GM18909 (cell line): ENCODE data around the gene LTBP2.

Experiments
- ATAC-seq: cut with Tn5 transposase; IDR thresholded peaks from one replicate; pipeline ENCODE4 v1.9.1; 2021; ENCODE audit warnings: mild to moderate bottlenecking; ENCODE audit not compliant: unreplicated experiment, poor library complexity

The LTBP2 gene

DNA sequence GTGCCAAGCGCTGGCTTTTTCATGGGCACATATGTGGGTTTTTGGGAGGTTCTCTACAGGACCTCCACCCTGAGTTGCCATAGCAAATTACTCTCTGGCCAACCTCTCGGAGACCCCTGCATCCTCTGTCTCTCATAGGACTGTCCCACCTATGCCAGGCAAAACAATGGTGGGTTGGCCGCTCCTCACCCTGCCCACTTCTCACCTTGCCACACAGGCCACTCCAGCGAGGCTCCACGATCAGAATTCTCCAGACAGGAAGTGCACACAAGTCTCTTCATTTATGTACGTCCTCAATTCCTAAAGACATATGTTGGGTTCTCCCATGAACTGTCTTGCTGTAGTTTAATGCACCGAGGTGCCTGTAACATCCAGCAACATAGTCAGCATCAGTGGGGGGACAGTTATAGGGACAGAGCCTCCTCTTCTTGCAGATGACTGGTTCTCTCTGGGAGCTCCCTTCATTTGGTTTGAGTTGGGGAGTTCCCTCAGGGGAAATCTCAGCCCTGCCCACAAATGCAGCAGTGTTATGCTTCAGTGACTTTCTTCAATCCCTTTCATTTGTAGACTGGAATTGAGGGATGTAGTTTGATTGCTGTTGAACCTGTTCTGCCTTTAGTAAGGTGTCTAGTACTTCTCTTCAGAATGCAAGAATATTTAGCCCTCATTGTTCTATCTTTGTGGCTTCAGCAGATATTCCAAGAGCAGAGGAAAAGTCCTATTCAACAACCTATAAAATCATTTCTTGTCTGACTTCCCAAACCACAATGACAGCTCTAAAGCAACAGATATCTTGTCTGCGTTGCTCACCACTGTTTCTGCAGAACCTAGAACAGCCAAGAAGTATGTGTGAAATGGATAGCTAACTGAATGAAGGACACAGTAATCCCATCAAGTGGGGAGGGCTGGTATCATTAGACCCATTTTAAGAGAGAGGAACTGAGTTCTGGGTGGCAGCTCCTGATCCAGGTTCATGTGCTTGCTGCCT, 2.8 kb upstream of the LTBP2 start:
- ATAC-seq = no peak

DNA sequence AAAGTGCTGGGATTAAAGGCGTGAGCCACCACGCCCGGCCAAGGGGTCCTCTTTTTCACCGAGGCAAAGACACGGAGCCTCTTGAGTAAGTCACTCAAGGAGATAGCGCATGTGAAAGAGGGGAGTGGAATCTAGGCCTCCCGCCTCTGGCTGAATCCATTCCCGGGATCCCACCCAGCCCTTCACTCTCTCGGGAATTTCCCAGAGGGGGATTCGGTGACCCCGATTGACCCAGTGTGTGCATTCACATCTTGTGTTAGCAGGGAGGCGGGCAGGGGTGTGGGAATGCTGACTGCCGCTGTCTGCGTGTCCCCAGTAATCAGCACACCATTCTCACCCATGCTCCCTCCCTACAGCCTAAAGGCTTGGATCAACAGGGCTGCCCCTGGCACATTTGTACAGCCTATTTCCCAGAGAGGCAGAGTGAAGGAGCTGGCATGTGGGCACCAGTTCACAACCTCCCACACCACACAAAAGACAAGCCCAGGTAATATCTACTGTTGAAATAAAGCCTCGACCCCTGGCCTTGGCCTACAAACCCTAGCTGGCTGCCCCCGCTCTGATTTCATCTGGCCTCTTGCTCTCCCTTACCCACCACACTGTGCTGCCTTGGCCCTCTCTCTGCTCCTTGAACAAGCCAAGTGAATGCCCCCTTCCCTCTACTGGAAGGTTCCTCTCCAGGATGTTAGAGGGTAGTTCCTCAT, 1.3 kb upstream of the LTBP2 start:
- no peak for ATAC-seq

DNA sequence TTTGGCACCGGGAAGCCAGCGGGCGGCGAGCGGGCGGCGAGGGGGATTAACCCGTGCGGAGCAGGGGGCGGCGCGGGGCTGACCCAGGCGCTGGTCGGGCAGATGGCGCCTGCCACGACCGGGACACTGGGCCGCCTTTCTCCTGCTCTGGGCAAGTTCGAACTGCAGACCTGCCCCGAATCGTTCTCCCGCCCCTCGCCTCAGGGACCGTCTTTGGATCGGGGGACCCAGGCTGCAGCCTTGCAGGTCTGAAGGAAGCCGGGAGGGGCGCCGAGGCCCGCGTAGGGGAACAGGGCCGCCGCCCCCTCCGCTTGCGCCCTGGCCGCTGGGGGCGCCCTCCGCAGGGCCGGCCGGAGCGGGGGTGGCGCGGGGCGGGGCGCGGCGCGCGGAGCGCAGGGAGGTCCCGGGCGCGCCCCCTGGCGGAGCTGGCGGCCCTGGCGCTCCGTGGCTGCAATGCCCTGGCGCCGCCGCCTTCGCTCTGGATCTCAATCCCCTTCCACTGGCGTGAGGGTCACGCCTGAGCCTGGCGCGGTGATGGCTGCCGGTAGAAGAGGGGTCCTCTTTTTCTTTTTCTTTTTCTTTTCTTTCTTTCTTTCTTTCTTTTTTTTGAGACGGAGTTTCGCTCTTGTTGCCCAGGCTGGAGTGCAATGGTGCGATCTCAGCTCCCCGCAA, 449 bp upstream of the LTBP2 start:
- ATAC-seq = peak; percentile 60

DNA sequence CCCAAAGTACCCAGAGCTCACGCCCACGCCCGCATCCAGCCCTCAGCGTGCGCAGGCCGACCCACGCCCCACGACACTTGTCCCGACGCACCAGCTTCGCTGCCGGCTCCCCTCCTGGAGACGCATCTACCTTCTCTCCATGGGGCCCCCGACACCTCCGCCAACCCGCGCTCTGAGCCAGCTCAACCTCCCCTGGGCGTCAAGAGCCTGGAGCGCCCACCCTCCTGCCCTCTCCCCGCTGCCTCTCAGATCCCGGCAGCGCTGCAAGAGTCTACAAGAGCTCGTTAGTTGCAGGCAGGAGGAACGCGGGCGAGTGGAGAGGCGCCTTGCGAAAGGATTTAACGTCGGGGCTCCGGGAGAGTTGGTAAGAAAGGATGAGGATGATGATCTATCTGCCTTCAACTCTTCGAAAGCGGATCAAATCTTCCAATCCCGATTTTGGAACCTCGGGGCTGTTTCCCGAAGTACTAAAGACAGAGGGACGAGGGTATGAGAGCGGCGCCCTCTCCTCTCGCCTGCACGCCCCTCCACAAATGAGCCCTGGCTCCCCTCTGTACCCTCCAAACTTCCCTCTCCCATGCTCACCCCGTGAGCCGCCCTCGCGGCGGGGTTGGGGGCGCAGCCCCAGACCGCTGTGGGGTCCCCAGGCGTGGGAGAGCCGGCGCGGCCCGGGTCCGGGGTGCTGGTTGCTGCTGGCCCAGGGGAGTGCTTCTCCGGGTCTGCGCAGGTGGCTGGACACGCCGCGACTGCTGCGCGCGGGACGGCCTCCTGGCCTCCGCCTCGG, 979 bp downstream of the LTBP2 start:
- ATAC-seq = no peak

DNA sequence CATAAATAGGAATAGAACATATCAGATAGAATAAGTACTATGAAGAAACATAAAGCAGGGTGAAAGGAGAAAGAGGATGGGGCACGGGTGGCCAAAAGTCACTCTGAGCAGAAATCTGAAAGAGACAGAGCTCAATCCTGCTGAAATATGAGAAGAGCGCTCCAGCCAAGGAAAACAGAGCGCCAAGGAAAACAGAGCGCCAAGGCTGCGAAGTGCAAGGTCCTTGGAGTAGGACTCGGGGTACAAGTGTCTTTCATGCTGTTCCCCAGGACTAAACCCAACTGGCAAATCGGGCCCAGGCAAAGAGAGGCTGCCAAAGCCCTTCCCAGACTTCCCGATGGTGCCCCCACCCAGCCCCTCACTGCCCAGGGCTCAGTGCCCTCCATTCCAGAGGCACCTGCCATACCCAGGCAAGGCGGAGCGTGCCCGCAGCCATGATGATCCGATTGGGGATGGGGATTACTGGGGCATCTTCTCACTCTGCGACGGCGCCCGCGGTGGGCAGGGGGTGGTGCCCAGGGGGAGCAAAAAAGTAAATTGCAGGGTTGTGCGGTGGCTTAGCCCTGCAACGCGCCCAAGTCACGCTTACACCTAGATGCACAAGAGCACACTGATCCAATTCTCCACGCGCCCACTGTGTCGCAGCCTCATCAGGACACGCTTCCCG, 1.7 kb downstream of the LTBP2 start:
- no peak for ATAC-seq

DNA sequence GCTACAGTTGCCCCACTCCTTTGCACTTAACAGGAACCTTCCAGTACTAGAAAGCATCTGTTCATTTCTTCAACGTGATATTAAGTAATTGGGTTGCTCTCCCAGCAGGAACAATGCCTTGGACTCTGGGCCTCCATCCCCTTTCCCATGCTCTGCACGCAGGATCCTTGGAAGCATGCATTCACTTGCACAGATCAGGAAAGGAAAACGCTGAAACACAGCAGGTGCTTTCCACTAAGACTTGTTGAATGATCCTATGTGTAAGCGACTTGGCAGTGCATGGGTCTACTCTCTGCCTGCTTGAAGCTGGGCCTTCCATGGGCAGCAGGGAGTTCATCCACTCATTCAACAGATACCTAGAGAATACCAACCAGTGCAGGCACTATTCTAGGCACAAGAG, 2.3 kb downstream of the LTBP2 start:
- no peak for ATAC-seq

DNA sequence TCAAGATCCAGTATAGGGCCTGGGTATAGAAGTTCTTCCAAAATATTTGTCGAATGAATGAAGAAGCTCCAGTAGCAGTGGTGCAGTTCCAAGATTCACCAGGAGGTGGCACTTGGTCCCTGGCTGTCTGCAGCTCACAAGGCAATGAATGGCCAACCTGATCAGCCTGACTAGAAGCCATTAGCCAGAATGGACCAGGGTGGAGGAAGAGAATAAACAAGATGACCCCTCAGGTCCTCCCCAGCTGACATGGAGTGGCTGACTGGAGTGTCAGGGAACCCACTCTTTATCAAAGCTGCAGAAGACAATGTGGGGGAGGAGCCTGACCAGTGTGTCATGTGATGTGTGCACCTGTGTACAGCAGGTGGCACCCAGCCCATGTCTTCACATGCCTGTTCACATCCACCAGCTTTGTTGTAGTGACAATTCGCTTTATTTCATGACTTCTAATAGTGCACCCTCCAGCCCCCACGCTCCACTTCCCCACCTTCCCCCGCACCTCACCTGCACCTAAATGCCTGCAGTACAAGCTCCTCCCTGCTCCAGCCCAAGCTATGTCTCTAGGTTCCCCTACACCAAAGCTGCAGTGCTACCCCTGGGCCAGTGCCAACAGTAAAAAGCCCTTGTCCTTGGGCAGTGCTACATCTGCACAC, 3.0 kb downstream of the LTBP2 start:
- no peak for ATAC-seq

DNA sequence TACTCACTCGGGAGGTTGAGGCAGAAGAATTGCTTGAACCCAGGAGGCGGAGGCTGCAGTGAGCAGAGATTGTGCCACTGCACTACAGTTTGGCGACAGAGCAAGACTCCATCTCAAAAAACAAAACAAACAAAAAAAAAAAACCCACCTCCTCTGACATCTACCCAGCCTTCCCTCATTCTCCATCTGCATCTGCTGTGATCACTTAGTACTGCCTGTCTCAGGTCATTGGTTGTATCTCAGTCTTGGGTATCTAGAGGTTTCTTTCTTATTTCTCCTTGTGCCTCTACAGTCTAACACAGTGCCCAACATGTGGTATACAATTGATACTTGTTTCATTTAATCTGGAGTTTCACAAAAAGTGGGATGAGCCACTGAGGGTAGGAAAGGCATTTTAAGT, 5.3 kb downstream of the LTBP2 start:
- ATAC-seq = no peak

DNA sequence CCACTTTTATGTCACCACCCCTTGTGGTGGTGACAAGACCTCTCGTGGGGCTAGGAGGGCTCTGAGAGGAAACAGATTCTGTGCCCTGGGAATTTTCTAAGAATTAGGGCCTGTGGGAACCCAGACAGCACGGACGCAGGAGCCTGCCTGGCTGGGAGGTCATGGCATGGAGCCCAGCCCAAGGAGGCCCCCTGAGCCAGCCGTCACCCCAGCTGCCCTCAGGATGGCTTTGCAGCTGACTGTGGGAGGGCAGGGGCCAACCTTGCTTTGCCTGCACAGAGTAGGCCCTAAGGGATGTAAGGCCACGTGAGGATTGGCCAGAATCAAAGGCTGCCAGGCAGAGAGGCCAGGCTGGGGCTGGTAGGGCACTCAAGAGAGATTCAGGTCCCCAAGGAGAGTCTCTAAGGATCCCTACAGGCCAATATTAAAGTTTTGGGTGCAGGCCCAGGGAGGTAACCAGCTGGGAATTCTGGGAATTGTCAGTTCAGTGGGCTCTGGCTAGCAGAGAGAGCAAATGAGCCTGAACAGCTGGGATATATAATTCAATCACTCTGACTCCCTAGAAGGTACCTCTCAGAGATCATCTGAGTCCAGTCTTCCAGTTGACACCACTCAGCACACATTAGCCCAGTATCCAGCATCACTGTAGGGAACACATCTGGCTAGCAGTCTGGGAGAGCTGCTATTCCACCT, 6.4 kb downstream of the LTBP2 start:
- no peak for ATAC-seq

DNA sequence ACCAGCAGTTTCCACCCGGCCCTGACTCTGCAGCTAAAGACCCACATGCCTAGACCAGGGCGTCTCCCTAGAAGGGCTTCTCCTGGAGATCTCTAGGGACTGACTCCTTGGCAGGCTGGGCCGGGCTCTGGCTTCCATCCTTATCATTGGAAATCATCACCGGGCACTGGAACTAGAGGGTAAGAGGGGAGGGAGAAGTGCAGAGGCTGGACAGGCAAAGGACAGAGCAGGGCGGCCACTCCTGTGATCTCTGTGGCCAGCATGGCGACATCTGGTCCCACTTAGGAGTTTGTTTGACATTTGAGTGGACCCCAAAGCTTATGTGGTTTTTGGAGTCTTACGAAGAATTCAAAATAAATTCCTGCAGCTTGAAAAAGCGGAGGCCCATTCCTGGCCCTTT, 7.1 kb downstream of the LTBP2 start:
- ATAC-seq = no peak

DNA sequence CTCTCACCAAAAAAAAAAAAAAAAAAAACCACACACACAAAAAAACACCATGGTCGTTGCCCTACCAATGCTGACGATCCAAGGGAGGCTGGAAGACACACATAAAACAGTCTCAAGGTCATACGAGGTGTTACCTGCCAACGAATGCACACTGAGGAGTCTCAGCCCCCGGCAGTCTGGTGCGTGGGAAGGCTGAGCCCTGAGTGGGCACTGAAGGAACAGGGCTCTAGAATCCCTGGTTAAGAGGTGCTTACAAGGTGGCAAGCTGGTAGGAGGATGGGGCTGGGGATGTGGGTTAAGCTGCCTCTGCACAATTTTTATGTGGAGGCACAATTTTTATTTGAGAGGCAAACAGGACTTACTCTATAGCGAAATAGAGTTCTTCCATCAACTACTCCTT, 7.9 kb downstream of the LTBP2 start:
- ATAC-seq = no peak

DNA sequence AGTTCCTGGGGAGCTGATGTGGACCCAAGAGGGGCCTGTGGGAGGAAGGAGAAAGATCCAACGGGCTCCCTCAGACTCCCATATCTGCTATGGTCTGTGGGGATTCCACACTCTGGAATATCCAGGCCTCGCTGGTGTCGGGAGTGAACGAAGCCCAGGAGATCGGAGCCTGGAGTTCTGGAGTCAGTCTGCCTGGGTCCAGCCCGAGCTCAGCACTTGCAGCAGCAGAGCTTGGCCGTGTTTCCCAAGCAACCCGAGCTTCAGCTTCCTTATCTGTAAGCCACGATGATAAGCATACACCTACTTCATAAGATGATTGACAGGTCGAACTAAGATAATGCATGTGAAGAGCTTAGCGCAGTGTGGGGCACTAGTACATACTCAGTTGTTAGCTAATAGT, 10.1 kb downstream of the LTBP2 start:
- ATAC-seq = no peak

DNA sequence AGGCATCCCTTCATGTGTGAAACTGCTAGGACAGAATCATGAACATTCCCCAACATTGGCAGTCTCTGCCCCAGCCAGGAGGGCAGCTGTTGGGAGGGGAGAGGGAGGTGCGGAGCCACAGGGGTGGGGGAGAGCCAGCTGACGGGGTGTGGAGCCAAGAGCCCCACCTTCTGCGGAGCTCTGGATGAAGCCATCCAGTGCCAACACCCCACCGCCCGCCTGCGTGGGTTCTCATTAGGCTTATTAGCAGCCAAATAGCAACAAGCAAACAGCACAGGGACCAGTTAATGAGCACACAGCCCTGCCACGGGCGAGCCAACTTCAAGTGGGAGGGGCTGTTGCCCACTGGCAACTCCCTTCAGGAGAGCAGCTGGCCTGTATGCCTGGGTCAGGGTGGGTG, 12.1 kb downstream of the LTBP2 start:
- ATAC-seq = no peak

DNA sequence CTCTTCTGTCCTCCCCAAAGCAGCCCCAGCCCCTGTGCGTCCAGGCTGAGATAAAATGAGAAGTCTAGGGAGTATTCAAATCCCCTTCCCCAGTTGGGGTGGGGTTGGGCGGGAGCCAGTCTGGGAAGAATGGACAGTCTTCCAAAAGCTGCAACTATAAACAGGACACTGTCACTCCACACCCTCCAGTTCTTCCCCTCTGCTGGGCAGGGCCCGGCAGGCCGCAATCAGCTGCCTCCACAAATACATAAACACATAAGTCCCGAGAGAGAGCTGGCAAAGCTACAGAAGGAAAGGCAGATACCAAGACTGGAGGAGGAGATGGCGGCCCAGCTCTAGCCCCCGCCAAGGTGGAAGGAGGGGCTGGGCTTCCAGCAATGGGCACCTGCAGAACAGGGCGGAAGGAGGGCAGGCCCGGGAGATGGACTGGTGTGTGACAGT, 12.7 kb downstream of the LTBP2 start:
- no peak for ATAC-seq

DNA sequence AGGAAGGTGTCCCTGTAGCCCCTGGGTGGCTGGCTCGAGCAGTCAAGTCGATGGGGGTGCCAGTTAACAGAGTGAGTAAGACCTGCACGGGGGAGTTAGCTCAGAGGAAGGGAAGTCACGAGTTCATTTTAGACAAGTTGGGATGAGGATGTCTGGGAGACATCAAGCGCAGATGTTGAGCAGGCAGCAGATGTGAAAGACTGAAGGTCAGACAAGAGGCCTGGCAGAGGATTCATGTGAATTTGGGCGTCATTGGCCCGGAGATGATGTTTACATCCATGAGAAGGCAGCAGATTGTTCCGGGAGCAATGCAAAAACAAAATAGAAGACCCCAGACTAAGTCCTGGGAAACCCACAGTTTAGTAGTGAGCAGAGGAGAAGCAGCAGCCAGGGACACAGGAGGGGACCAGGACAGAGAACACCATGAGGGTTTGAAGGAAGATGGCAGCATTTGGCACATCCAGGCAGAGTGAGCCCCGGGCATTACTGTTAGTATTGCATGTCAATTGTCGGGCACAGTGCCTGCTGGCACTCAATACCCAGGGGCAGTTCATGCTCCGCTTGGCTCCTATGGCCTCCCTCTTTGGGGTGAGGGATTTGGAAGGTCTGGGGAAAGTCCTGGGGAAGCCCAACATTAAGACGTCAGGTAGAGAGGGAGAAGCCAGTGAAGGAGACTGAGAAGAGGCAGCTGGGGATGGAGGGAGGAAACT, 15.1 kb downstream of the LTBP2 start:
- no peak for ATAC-seq

DNA sequence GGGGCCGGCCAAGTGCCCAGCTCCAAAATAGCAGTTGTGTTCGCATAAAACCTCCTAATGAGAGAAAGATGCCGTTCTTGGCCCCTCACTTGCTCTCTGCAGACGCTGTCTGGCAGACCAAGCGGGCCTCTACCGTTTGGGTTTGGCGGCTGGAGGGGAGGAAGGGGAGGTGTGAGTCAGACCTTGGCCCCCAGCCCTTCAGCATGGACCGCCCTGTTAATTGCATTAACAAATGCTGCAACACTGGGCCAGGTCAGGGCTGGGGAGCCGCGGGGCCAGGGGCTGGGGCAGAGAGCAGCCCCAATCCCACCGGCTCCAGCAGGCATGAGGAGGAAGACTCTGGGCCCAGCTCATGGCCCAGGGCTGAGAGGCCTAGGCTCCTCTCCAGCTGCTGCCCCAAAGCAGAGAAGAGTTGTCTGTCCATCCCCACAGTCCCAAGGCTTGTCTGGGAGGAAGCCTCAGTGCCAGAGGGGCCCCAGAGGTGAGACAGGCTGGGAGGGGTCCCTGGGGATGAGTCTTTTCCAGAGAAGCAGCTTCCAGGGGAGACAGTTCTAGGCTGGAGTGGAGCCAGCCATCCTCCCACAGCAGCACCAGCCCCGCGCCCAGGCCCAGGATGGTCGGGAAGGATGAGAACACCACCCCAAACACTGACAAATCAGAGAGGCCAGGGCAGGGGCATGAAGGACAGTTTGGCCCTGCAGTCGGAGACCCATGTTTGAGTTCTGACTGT, 16.9 kb downstream of the LTBP2 start:
- no peak for ATAC-seq

DNA sequence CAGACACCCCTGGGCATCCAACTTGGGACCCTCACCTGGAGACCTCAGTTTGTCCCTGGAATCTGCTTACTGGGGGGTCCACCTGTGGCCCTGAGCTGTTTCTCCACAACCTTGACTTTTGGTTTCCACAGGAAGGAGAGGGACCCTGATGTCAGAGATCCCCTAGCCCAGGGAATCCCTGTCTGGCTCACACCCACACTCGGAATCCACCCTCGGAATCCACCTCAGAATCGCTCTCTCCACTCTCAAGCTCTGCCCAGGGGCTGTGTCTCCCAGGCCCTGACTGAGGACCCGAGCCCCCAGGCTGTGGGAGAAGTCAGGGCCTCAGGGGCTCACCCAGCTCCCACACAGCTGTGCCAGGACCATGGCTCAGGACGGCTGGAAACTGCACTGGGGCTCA, 17.4 kb downstream of the LTBP2 start:
- ATAC-seq = no peak
